ENCODE results near the gene NPLOC4. TPM values are rescaled to one million over a fixed set of nuclear protein-coding genes. Genes with fewer than 3 reads are reported as not detected.

NPLOC4 gene
- total and polyA plus RNA-seq, 2 donors (not counting 1 experiment from before 2014, with no cell fraction given) = 70.2 to 101 TPM

DNA sequence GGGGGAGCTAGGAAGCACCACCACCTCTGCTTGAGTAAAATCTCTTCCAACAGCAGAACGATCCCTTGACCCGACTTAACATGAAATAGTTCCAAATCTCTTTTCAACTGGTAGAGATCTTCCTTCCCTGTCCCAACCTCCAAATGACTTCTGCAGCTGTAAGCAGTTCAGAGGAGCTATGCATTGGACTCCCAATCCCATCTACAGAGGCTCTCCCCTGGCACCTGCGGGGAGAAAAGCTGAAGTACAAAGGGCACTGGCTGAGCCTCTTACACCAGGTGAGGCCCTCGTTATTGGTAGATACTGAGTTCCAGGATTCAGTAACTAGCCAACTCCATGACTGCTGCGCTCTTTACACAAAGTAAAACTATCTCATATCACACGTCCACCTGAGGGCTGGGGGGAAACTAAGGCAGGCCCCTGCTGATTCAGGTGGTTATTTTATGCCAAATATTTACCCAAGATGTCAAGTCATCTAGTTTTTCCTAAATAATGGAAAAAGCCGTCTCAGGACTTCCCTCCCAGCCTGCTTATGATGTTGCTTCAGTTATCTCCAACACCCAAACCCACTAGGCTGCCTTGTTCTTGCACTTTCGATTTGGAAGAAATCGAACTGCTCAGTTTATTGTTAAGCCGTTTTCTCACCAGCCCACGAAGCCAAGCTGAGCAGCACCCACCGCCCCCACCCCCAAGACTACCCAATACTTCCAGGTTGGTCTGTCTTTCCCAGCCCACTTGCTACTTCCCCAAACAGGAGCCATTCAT, 127.5 kb downstream of the NPLOC4 start:
- Mint-ChIP-seq H3K27me3 (no peaks in the 10 kb centered on the region), H3K4me1 (peaks cover 45% of the 10 kb centered on the region), H3K9me3 (ENCODE audit: insufficient read depth) (no peaks in the 10 kb centered on the region), H3K4me3 (peak overlapping the region; percentile 97), H3K27ac (peak overlapping the region; percentile 94)
- peak; percentile 60 for DNase-seq
- CTCF ChIA-PET = interaction anchor here (1.2 to 3.4 kb wide), 6 partner anchors 9 to 112 kb away, joined by 4 to 17 read pairs (median 7); partner anchors contain the start of gene FAAP100
- POLR2A ChIA-PET = interaction anchor here (0.5 to 3.7 kb wide), 3 partner anchors 10 to 43 kb away, joined by 3 to 32 read pairs (median 6); no protein-coding TSS in a partner anchor
- ATAC-seq (ENCODE audit: low read depth) = no peak
- 13% methylated on average over 8 of the region's 12 CpGs for WGBS (ENCODE audit: insufficient coverage)
- Histone ChIP-seq H3K9me3 (ENCODE audit: control extremely low read depth in 1 of 3, control insufficient read depth in 2 of 3, insufficient read depth in 1 of 3, low read length in 2 of 3) (no peaks in the 10 kb centered on the region), H2AFZ (ENCODE audit: insufficient read depth, low read depth, low read length, poor library complexity, severe bottlenecking) (no peak overlapping the region), H3K4me3 (ENCODE audit: control extremely low read depth in 1 of 5, extremely low read depth in 1 of 5, insufficient read depth in 1 of 5, low read depth in 2 of 5, low read length in 4 of 5) (peak overlapping the region; percentile 73 to 96 (median 86)), H3K9ac (ENCODE audit: low read length) (peak overlapping the region; percentile 93), H3K4me1 (ENCODE audit: control insufficient read depth in 2 of 2, insufficient read depth in 2 of 2, low read length in 2 of 2) (peaks cover 28 to 45% of the 10 kb centered on the region in 2 donors), H3K36me3 (replicated peaks in 1 of 2; ENCODE audit: control extremely low read depth in 1 of 2, control insufficient read depth in 1 of 2, extremely low read depth in 1 of 2, insufficient read depth in 2 of 2, low read length in 1 of 2) (peaks cover 0 to 36% of the 10 kb centered on the region in 2 experiments), H3K27me3 (replicated peaks in 1 of 4; ENCODE audit: control extremely low read depth in 1 of 4, control insufficient read depth in 3 of 4, insufficient read depth in 4 of 4, low read length in 3 of 4) (no peaks in the 10 kb centered on the region), H3K27ac (ENCODE audit: low read length in 2 of 2) (peak overlapping the region in 1 of 2 donors; percentile 81), H3K4me2 (replicated peaks; ENCODE audit: low read depth, low read length, poor library complexity, severe bottlenecking) (peak overlapping the region; percentile 99), H3K79me2 (ENCODE audit: control insufficient read depth, insufficient read depth, low read length) (peaks cover 39% of the 10 kb centered on the region), H4K20me1 (ENCODE audit: control insufficient read depth, insufficient read depth, low read length, poor library complexity, severe bottlenecking) (peaks cover 44% of the 10 kb centered on the region)
- no peak for TF ChIP-seq CTCF (IDR thresholded peaks at IDR 0.05)
- no peak for TF ChIP-seq EZH2 (IDR thresholded peaks at IDR 0.05; ENCODE audit: borderline replicate concordance, insufficient read depth, low read depth, low read length, poor library complexity, severe bottlenecking)
- intact Hi-C loops (cut with micrococcal nuclease) = loop anchor here (1.0 kb wide), 1 partner anchor 114 kb away; the partner anchor contains the start of gene BAHCC1
